ENCODE measurements around the gene IGFL1. TPM values are rescaled to one million over a fixed set of nuclear protein-coding genes. Genes with fewer than 3 reads are reported as not detected.

The IGFL1 gene
- total and polyA plus RNA-seq, 10 of the 15 experiments (the other 5 are each of a cell fraction or from before 2014, with no cell fraction given) = not detected

- TF ChIP-seq SREBF1 (IDR thresholded peaks at IDR 0.05; ENCODE audit: low read length) (no peak), YY1 (IDR thresholded peaks at IDR 0.05; ENCODE audit: low read depth, low read length) (no peak), E4F1 (IDR thresholded peaks at IDR 0.05; ENCODE audit: borderline replicate concordance, partially characterized antibody) (no peak), JUND (IDR thresholded peaks at IDR 0.05; ENCODE audit: low read depth, low read length) (no peak), BMI1 (IDR thresholded peaks at IDR 0.05; ENCODE audit: borderline replicate concordance) (no peak), SUZ12 (IDR thresholded peaks at IDR 0.05; ENCODE audit: unreplicated experiment) (no peak)
These were observed 27.1 kb upstream of the IGFL1 start (continued) for GRCh38 chr19:46202426-46202825.

GRCh38 chr19:46202872-46203860, 26.4 kb upstream of the IGFL1 start:
- TF ChIP-seq USF2 (IDR thresholded peaks at IDR 0.05; ENCODE audit: borderline replicate concordance, low read depth, low read length) (no peak), WRNIP1 (IDR thresholded peaks at IDR 0.05; ENCODE audit: borderline replicate concordance, low read depth, low read length) (no peak), EGR1 (IDR thresholded peaks at IDR 0.05; ENCODE audit: borderline replicate concordance in 1 of 2, low read depth in 2 of 2, low read length in 2 of 2) (no peak), ESRRA (IDR thresholded peaks at IDR 0.05; ENCODE audit: low read length) (no peak)
- H3K27ac ChIP-seq (ENCODE audit: control insufficient read depth, insufficient read depth) = no peak overlapping the region
- H3K4me1 ChIP-seq (ENCODE audit: control insufficient read depth, insufficient read depth, low read length) = no peaks in the 10 kb centered on the region
- RAD21 ChIA-PET (ENCODE audit: unreplicated experiment) = no interaction called here
- SMC1A ChIA-PET (ENCODE audit: uncharacterized antibody, unreplicated experiment) = no interaction called here
- H3K4me3 ChIP-seq = no peak overlapping the region
- no peak overlapping the region for H3K9ac ChIP-seq (ENCODE audit: control insufficient read depth, insufficient read depth, low read length)
- H3K79me2 ChIP-seq (ENCODE audit: control insufficient read depth, insufficient read depth, low read length) = no peaks in the 10 kb centered on the region
- no peaks in the 10 kb centered on the region for H4K20me1 ChIP-seq (ENCODE audit: control insufficient read depth, insufficient read depth)
- POLR2A ChIA-PET = no interaction called here
- BruUV-seq (replicated peaks) = no TSS peak
- in situ Hi-C loops (cut with MboI) = no loop called here
- H3K4me2 ChIP-seq (ENCODE audit: control insufficient read depth, insufficient read depth) = no peak overlapping the region
- CTCF ChIA-PET = no interaction called here
- no peak for DNase-seq (ENCODE audit: low read depth, low spot score)
- no peak for FAIRE-seq
- 9% methylated on average over 8 of the region's 8 CpGs for whole genome bisulfite sequencing (ENCODE audit: insufficient coverage, insufficient replicate concordance, low lambda C conversion rate, missing lambda C conversion rate)
- H3K36me3 ChIP-seq (ENCODE audit: control insufficient read depth in 2 of 2, insufficient read depth in 2 of 2, low read length in 1 of 2) = no peaks in the 10 kb centered on the region
- intact Hi-C loops (cut with micrococcal nuclease; ENCODE audit: unreplicated experiment) = no loop called here
- no peaks in the 10 kb centered on the region for H3K9me3 ChIP-seq (replicated peaks; ENCODE audit: control insufficient read depth, insufficient read depth, low read length)
- ATAC-seq = no peak
- no peak overlapping the region for H2AFZ ChIP-seq (ENCODE audit: control insufficient read depth, low read depth, low read length)
- peaks cover 0 to 2% of the 10 kb centered on the region in 2 experiments; a peak in 2 of 4 replicates for H3K27me3 ChIP-seq (replicated peaks in 1 of 2; ENCODE audit: control insufficient read depth in 2 of 2, insufficient read depth in 2 of 2, low read length in 1 of 2)

Measured in GM12878 (cell line).